ENCODE data around the gene BMP7.
"Not testable (repeated sequence)": the region's sequence is repeated elsewhere in the genome, so short reads cannot be mapped to it uniquely, and the experiment has no call there.

Gene BMP7

GRCh38 chr20:57268399-57269076 lies 2.1 kb upstream of the BMP7 start:
- TF ChIP-seq CTCF (IDR thresholded peaks at IDR 0.05; ENCODE audit: low read depth, low read length, missing control alignments): no peak
- no peak overlapping the region for H3K4me3 ChIP-seq (ENCODE audit: low read depth, low read length)
- no peak for DNase-seq (ENCODE audit: low read depth)
- in situ Hi-C loops (cut with HindIII; ENCODE audit: low sequenced_read_pairs): no loop called here

- no peak for TF ChIP-seq CTCF (IDR thresholded peaks at IDR 0.05; ENCODE audit: low read depth, low read length, missing control alignments)
- H3K4me3 ChIP-seq (ENCODE audit: low read depth, low read length): no peak overlapping the region
- in situ Hi-C loops (cut with HindIII; ENCODE audit: low sequenced_read_pairs): no loop called here
- DNase-seq (ENCODE audit: low read depth): no peak
These were observed 849 bp upstream of the BMP7 start for GRCh38 chr20:57267158-57267821.

- TF ChIP-seq CTCF (IDR thresholded peaks at IDR 0.05; ENCODE audit: low read depth, low read length, missing control alignments): no peak
- no peak overlapping the region for H3K4me3 ChIP-seq (ENCODE audit: low read depth, low read length)
- no peak for DNase-seq (ENCODE audit: low read depth)
- in situ Hi-C loops (cut with HindIII; ENCODE audit: low sequenced_read_pairs): no loop called here
These were observed 497 bp downstream of the BMP7 start for GRCh38 chr20:57265997-57266290.

- DNase-seq (ENCODE audit: low read depth): no peak
- H3K4me3 ChIP-seq (ENCODE audit: low read depth, low read length): no peak overlapping the region
- in situ Hi-C loops (cut with HindIII; ENCODE audit: low sequenced_read_pairs): no loop called here
- no peak for TF ChIP-seq CTCF (IDR thresholded peaks at IDR 0.05; ENCODE audit: low read depth, low read length, missing control alignments)
These were observed 975 bp downstream of the BMP7 start for GRCh38 chr20:57265336-57265996.

GRCh38 chr20:57264908-57265335 lies 1.5 kb downstream of the BMP7 start:
- DNase-seq (ENCODE audit: low read depth); H3K4me3 ChIP-seq (ENCODE audit: low read depth, low read length); in situ Hi-C loops (cut with HindIII; ENCODE audit: low sequenced_read_pairs): not testable (repeated sequence)

- DNase-seq (ENCODE audit: low read depth): no peak
- in situ Hi-C loops (cut with HindIII; ENCODE audit: low sequenced_read_pairs): no loop called here
- no peak overlapping the region for H3K4me3 ChIP-seq (ENCODE audit: low read depth, low read length)
- no peak for TF ChIP-seq CTCF (IDR thresholded peaks at IDR 0.05; ENCODE audit: low read depth, low read length, missing control alignments)
These were observed 2.3 kb downstream of the BMP7 start for GRCh38 chr20:57263801-57264792.
